Neural progenitor cell (in vitro differentiated cells): ENCODE results near the gene PLP2. TPM values are rescaled to one million over a fixed set of nuclear protein-coding genes. Genes with fewer than 3 reads are reported as not detected.

Source experiments
- DNase-seq: peaks from one replicate; pipeline ENCODE4 v3.0.0-alpha.2; 2016; ENCODE audit warnings: low spot score
- H2AFZ ChIP-seq: fragments of 200-600 bp; sonication (generic); replicated peaks from 2 replicates; pipeline ENCODE4 v1.6.1; 2016; ENCODE audit warnings: antibody characterized with exemption
- H3F3A ChIP-seq: fragments of 200-600 bp; sonication (generic); 2 replicates; pipeline ENCODE4 v1.6.1; 2016; ENCODE audit warnings: antibody characterized with exemption, low read depth
- H3K27ac ChIP-seq: fragments of 200-600 bp; sonication (generic); 2 replicates; pipeline ENCODE4 v1.5.1; 2016; ENCODE audit warnings: mild to moderate bottlenecking
- H3K27me3 ChIP-seq: fragments of 200-600 bp; sonication (generic); 2 replicates; pipeline ENCODE4 v1.6.1; 2016; ENCODE audit warnings: mild to moderate bottlenecking, moderate library complexity
- H3K36me3 ChIP-seq: fragments of 200-600 bp; sonication (generic); 2 replicates; pipeline ENCODE4 v1.5.1; 2016
- H3K4me1 ChIP-seq: fragments of 200-600 bp; sonication (generic); 2 replicates; pipeline ENCODE4 v1.6.1; 2016; ENCODE audit warnings: mixed run types
- H3K4me2 ChIP-seq: fragments of 200-600 bp; sonication (generic); 2 replicates; pipeline ENCODE4 v1.6.1; 2016
- H3K4me3 ChIP-seq: fragments of 200-600 bp; sonication (generic); 2 replicates; pipeline ENCODE4 v1.5.1; 2016
- H3K79me2 ChIP-seq: fragments of 200-600 bp; sonication (generic); 2 replicates; pipeline ENCODE4 v1.6.1; 2016; ENCODE audit warnings: low read depth
- H3K9ac ChIP-seq: fragments of 200-600 bp; sonication (generic); 2 replicates; pipeline ENCODE4 v1.6.1; 2016
- H3K9me3 ChIP-seq: fragments of 200-600 bp; sonication (generic); 2 replicates; pipeline ENCODE4 v1.5.1; 2016; ENCODE audit warnings: low read depth
- H4K20me1 ChIP-seq: fragments of 200-600 bp; sonication (generic); 2 replicates; pipeline ENCODE4 v1.6.1; 2016; ENCODE audit warnings: low read depth
- H3K27ac Mint-ChIP-seq: 3 replicates; pipeline ENCODE4 v1.8.0; 2021; ENCODE audit warnings: mixed read lengths
- H3K27me3 Mint-ChIP-seq: 2 replicates; pipeline ENCODE4 v1.8.0; 2022; ENCODE audit warnings: low read depth, mild to moderate bottlenecking, inconsistent platforms, moderate library complexity, mixed read lengths; ENCODE audit not compliant: insufficient read depth
- H3K36me3 Mint-ChIP-seq: 3 replicates; pipeline ENCODE4 v1.8.0; 2021; ENCODE audit warnings: mixed read lengths
- H3K4me1 Mint-ChIP-seq: 3 replicates; pipeline ENCODE4 v1.8.0; 2021; ENCODE audit warnings: mixed read lengths
- H3K4me3 Mint-ChIP-seq: 3 replicates; pipeline ENCODE4 v1.8.0; 2021; ENCODE audit warnings: mild to moderate bottlenecking, moderate library complexity, mixed read lengths
- H3K9me3 Mint-ChIP-seq: 3 replicates; pipeline ENCODE4 v1.8.0; 2020; ENCODE audit warnings: mixed read lengths
- CTCF ChIP-seq: fragments of 200-600 bp; sonication (generic); IDR thresholded peaks from 2 replicates; pipeline ENCODE4 v1.5.1; 2017; ENCODE audit warnings: antibody characterized with exemption, mild to moderate bottlenecking
- EZH2 ChIP-seq: fragments of 200-600 bp; sonication (generic); IDR thresholded peaks from 2 replicates; pipeline ENCODE4 v1.6.1; 2017; ENCODE audit warnings: antibody characterized with exemption, mild to moderate bottlenecking, moderate library complexity
- EZH2phosphoT487 ChIP-seq: fragments of 200-600 bp; sonication (generic); IDR thresholded peaks from 2 replicates; pipeline ENCODE4 v1.6.1; 2017; ENCODE audit warnings: antibody characterized with exemption
- total RNA-seq: library from RNA; depleted of rRNA; stranded (reverse); fragments of >200 nt; gene quantifications from 2 replicates; pipeline ENCODE4 v1.2.3, GENCODE V29; 2015; ENCODE audit warnings: low replicate concordance

PLP2 gene
- total RNA-seq, 1 donor from 2014 or later = 0.13 TPM

- Mint-ChIP-seq H3K27ac (no peak overlapping the region), H3K36me3 (no peaks in the 10 kb centered on the region), H3K27me3 (peaks cover 5% of the 10 kb centered on the region), H3K9me3 (peaks cover 16% of the 10 kb centered on the region), H3K4me3 (no peak overlapping the region), H3K4me1 (peaks cover 15% of the 10 kb centered on the region)
- no peak for TF ChIP-seq CTCF
- no peak for TF ChIP-seq EZH2
- no peak for TF ChIP-seq EZH2phosphoT487
- peaks cover 20% of the 10 kb centered on the region for H3F3A ChIP-seq
- no peak overlapping the region for H3K4me2 ChIP-seq
- H3K4me1 ChIP-seq = no peaks in the 10 kb centered on the region
- H3K4me3 ChIP-seq = no peak overlapping the region
- H3K79me2 ChIP-seq = no peaks in the 10 kb centered on the region
- no peak overlapping the region for H3K27ac ChIP-seq
- H3K27me3 ChIP-seq = peaks cover 25% of the 10 kb centered on the region
- no peaks in the 10 kb centered on the region for H3K36me3 ChIP-seq
- no peak overlapping the region for H3K9ac ChIP-seq
- H2AFZ ChIP-seq = no peak overlapping the region
- no peaks in the 10 kb centered on the region for H4K20me1 ChIP-seq
- DNase-seq = no peak
- no peaks in the 10 kb centered on the region for H3K9me3 ChIP-seq
These were observed 14.5 kb upstream of the PLP2 start for GRCh38 chrX:49157194-49157593.

GRCh38 chrX:49160908-49161307 is 10.8 kb upstream of the PLP2 start:
- peaks cover 16% of the 10 kb centered on the region for H3K9me3 Mint-ChIP-seq
- TF ChIP-seq CTCF (no peak), EZH2phosphoT487 (no peak), EZH2 (no peak)
- Histone ChIP-seq H3K4me1 (no peaks in the 10 kb centered on the region), H3K27me3 (peaks cover 45% of the 10 kb centered on the region), H3K27ac (no peak overlapping the region), H3K4me3 (no peak overlapping the region), H3K79me2 (no peaks in the 10 kb centered on the region), H3K9ac (no peak overlapping the region), H3K9me3 (no peaks in the 10 kb centered on the region), H4K20me1 (no peaks in the 10 kb centered on the region), H3F3A (peaks cover 7% of the 10 kb centered on the region), H2AFZ (no peak overlapping the region), H3K4me2 (no peak overlapping the region), H3K36me3 (no peaks in the 10 kb centered on the region)
- no peaks in the 10 kb centered on the region for H3K36me3 Mint-ChIP-seq
- no peak for DNase-seq
- no peak overlapping the region for H3K27ac Mint-ChIP-seq
- H3K4me1 Mint-ChIP-seq = peaks cover 8% of the 10 kb centered on the region
- peaks cover 3% of the 10 kb centered on the region for H3K27me3 Mint-ChIP-seq
- H3K4me3 Mint-ChIP-seq = no peak overlapping the region

DNA sequence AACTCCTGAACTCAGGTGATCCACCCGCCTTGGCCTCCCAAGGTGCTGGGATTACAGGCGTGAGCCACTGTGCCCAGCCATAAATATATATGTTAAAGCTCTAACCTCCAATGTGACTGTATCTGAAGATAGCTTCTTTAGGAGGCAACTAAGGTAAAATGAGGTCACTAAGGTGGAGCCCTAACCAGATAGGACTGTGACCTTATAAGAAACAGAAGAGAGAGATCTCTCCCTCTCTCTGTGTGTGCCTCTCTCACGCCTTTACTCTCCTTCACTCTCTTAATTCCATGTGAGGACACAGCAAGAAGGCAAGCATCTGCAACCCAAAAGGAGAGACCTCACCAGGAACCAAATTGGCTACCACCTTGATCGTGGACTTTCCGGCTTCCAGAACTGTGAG is 10.1 kb upstream of the PLP2 start:
- Histone ChIP-seq H3K9me3 (no peaks in the 10 kb centered on the region), H3K4me2 (no peak overlapping the region), H3F3A (peaks cover 5% of the 10 kb centered on the region), H3K36me3 (no peaks in the 10 kb centered on the region), H3K27me3 (peaks cover 51% of the 10 kb centered on the region), H4K20me1 (no peaks in the 10 kb centered on the region), H3K79me2 (no peaks in the 10 kb centered on the region), H3K4me1 (no peaks in the 10 kb centered on the region), H3K9ac (no peak overlapping the region), H3K27ac (no peak overlapping the region), H3K4me3 (no peak overlapping the region), H2AFZ (no peak overlapping the region)
- Mint-ChIP-seq H3K36me3 (no peaks in the 10 kb centered on the region), H3K27ac (no peak overlapping the region), H3K9me3 (peaks cover 18% of the 10 kb centered on the region), H3K4me3 (no peak overlapping the region), H3K4me1 (peaks cover 8% of the 10 kb centered on the region), H3K27me3 (peaks cover 5% of the 10 kb centered on the region)
- no peak for DNase-seq
- no peak for TF ChIP-seq EZH2
- TF ChIP-seq EZH2phosphoT487 = no peak

DNA sequence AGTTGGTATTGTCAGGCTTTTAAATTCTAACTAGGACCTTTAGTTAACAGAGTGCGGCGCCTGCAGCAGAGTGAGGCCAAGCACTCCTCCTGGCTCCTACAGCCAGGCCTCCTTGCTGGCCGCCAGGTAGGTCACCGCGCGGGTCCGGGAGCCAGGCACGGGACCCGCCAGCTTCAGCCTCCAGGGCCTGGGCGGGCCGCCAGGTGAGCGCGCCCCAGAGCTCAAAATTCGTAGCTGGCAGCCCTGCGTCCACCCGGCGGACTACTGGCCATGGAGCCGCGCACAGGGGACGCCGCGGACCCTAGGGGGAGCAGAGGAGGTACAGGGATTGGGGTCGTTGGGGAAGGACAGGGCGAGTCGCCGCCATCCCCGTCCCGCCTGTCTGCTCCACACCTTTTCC is 9.1 kb upstream of the PLP2 start, which contains the start of gene MAGIX:
Gene MAGIX (plus strand): TSS at position 139 of the 400 bp plus-strand sequence. CDS start 132 bp downstream, at position 271.
- H3K9me3 Mint-ChIP-seq = peaks cover 19% of the 10 kb centered on the region
- H3K27ac Mint-ChIP-seq = no peak within 1 kb of the TSS
- H3K4me1 Mint-ChIP-seq = peaks cover 14% of the 10 kb centered on the region
- no peak within 1 kb of the TSS for H3K9ac ChIP-seq
- peaks cover 10% of the 10 kb centered on the region for H3K4me1 ChIP-seq
- DNase-seq = no peak
- H3K27ac ChIP-seq = no peak within 1 kb of the TSS
- H3F3A ChIP-seq = peaks cover 5% of the 10 kb centered on the region
- no peaks in the 10 kb centered on the region for H3K9me3 ChIP-seq
- peak within 1 kb of the TSS; percentile 54 for H3K4me2 ChIP-seq
- no peaks in the 10 kb centered on the region for H3K36me3 ChIP-seq
- H2AFZ ChIP-seq = no peak within 1 kb of the TSS
- H3K36me3 Mint-ChIP-seq = no peaks in the 10 kb centered on the region
- H3K4me3 ChIP-seq = peak within 1 kb of the TSS; percentile 41
- peaks cover 55% of the 10 kb centered on the region for H3K27me3 ChIP-seq
- no peaks in the 10 kb centered on the region for H3K79me2 ChIP-seq
- peaks cover 9% of the 10 kb centered on the region for H3K27me3 Mint-ChIP-seq
- TF ChIP-seq EZH2phosphoT487 (no peak), EZH2 (no peak), CTCF (no peak)
- H3K4me3 Mint-ChIP-seq = peak within 1 kb of the TSS; percentile 65
- H4K20me1 ChIP-seq = no peaks in the 10 kb centered on the region
